Mesenchymal stem cell (in vitro differentiated cells and primary cell): ENCODE measurements around the gene ABCA1.

Experiments
- DNase-seq: peaks from one replicate; pipeline ENCODE4 v3.0.0-alpha.2; 2013
- H2AFZ ChIP-seq: one replicate; pipeline ENCODE4 v1.6.1; 2013; ENCODE audit warnings: low read depth, mild to moderate bottlenecking, control low read depth, inconsistent platforms, low read length, moderate library complexity
- H2AK5ac ChIP-seq: 2 replicates; pipeline ENCODE4 v1.6.1; 2013; ENCODE audit warnings: low read length, moderate library complexity, mild to moderate bottlenecking, inconsistent platforms; ENCODE audit not compliant: severe bottlenecking
- H2BK120ac ChIP-seq: one replicate; pipeline ENCODE4 v1.6.1; 2013; ENCODE audit warnings: low read depth, mild to moderate bottlenecking, inconsistent platforms, low read length, moderate library complexity
- H2BK12ac ChIP-seq, 2 experiments: one replicate each; pipeline ENCODE4 v1.6.1; 2013; ENCODE audit warnings: inconsistent platforms in 2 of 2, low read length in 2 of 2, mild to moderate bottlenecking in 2 of 2, moderate library complexity in 2 of 2, control low read depth in 1 of 2
- H2BK15ac ChIP-seq: one replicate; pipeline ENCODE4 v1.6.1; 2013; ENCODE audit warnings: mild to moderate bottlenecking, low read depth, inconsistent platforms; ENCODE audit not compliant: poor library complexity, severe bottlenecking
- H2BK5ac ChIP-seq: 2 replicates; pipeline ENCODE4 v1.6.1; 2013; ENCODE audit warnings: low read depth, mild to moderate bottlenecking, low read length, control low read depth, inconsistent platforms; ENCODE audit not compliant: poor library complexity, severe bottlenecking
- H3K14ac ChIP-seq, 2 experiments: one replicate each; pipeline ENCODE4 v1.6.1; 2013; ENCODE audit warnings: inconsistent platforms in 2 of 2, low read length in 2 of 2, control low read depth in 1 of 2, mild to moderate bottlenecking in 1 of 2, moderate library complexity in 1 of 2
- H3K18ac ChIP-seq, 2 experiments: one replicate each; pipeline ENCODE4 v1.6.1; 2013; ENCODE audit warnings: inconsistent platforms in 2 of 2, low read length in 2 of 2, control low read depth in 1 of 2, low read depth in 1 of 2, mild to moderate bottlenecking in 1 of 2
- H3K23ac ChIP-seq, 2 experiments: one replicate each; pipeline ENCODE4 v1.6.1; 2013; ENCODE audit warnings: inconsistent platforms in 2 of 2, low read length in 2 of 2, mild to moderate bottlenecking in 2 of 2, moderate library complexity in 2 of 2, control low read depth in 1 of 2
- H3K27ac ChIP-seq: 2 replicates; pipeline ENCODE4 v1.5.1; 2013; ENCODE audit warnings: mild to moderate bottlenecking, moderate library complexity, low read length, control low read depth, inconsistent platforms; ENCODE audit not compliant: poor library complexity, severe bottlenecking
- H3K27me3 ChIP-seq, 2 experiments: 2 replicates each; pipeline versions ENCODE4 v1.6.1 to v1.7.0; 2013; ENCODE audit warnings: low read length in 2 of 2, mild to moderate bottlenecking in 2 of 2, moderate library complexity in 2 of 2, control low read depth in 1 of 2, inconsistent platforms in 1 of 2; ENCODE audit not compliant: control insufficient read depth in 1 of 2, insufficient read depth in 1 of 2
- H3K36me3 ChIP-seq, 2 experiments: 2 replicates each; pipeline versions ENCODE4 v1.6.1 to v1.7.0; 2013; ENCODE audit warnings: low read length in 2 of 2, control low read depth in 1 of 2, inconsistent platforms in 1 of 2, low read depth in 1 of 2, mild to moderate bottlenecking in 1 of 2; ENCODE audit not compliant: insufficient read depth in 2 of 2, control insufficient read depth in 1 of 2
- H3K4ac ChIP-seq, 2 experiments: one replicate each; pipeline ENCODE4 v1.6.1; 2013; ENCODE audit warnings: inconsistent platforms in 2 of 2, low read length in 2 of 2, mild to moderate bottlenecking in 2 of 2, moderate library complexity in 2 of 2, control low read depth in 1 of 2, low read depth in 1 of 2
- H3K4me1 ChIP-seq: 2 replicates; pipeline ENCODE4 v1.6.1; 2013; ENCODE audit warnings: low read depth, low read length, control low read depth; ENCODE audit not compliant: control insufficient read depth, insufficient read depth
- H3K4me2 ChIP-seq: 2 replicates; pipeline ENCODE4 v1.6.1; 2013; ENCODE audit warnings: low read length, mild to moderate bottlenecking, inconsistent platforms; ENCODE audit not compliant: poor library complexity, severe bottlenecking
- H3K4me3 ChIP-seq, 2 experiments: 2 replicates each; pipeline versions ENCODE4 v1.5.1 to v1.7.0; 2013; ENCODE audit warnings: low read length in 2 of 2, mild to moderate bottlenecking in 2 of 2, control low read depth in 1 of 2, low read depth in 1 of 2; ENCODE audit not compliant: insufficient read depth in 1 of 2
- H3K79me1 ChIP-seq: replicated peaks from 2 replicates; pipeline ENCODE4 v1.6.1; 2013; ENCODE audit warnings: mild to moderate bottlenecking, control low read depth, low read length, inconsistent platforms; ENCODE audit not compliant: poor library complexity, severe bottlenecking
- H3K9ac ChIP-seq: 2 replicates; pipeline ENCODE4 v1.7.0; 2013; ENCODE audit warnings: mild to moderate bottlenecking, low read length, moderate library complexity
- H3K9me3 ChIP-seq: 2 replicates; pipeline ENCODE4 v1.7.0; 2013; ENCODE audit warnings: mild to moderate bottlenecking, low read length; ENCODE audit not compliant: control insufficient read depth
- H4K8ac ChIP-seq: one replicate; pipeline ENCODE4 v1.6.1; 2013; ENCODE audit warnings: inconsistent platforms, mild to moderate bottlenecking, low read length, moderate library complexity
- H4K91ac ChIP-seq: one replicate; pipeline ENCODE4 v1.6.1; 2013; ENCODE audit warnings: mild to moderate bottlenecking, low read length, inconsistent platforms
- WGBS: methylation state at CpG from one replicate; pipeline ENCODE4 v1.1.7; 2013; ENCODE audit warnings: mixed read lengths; 5-methylcytosine and 5-hydroxymethylcytosine counted together

The ABCA1 gene

DNA sequence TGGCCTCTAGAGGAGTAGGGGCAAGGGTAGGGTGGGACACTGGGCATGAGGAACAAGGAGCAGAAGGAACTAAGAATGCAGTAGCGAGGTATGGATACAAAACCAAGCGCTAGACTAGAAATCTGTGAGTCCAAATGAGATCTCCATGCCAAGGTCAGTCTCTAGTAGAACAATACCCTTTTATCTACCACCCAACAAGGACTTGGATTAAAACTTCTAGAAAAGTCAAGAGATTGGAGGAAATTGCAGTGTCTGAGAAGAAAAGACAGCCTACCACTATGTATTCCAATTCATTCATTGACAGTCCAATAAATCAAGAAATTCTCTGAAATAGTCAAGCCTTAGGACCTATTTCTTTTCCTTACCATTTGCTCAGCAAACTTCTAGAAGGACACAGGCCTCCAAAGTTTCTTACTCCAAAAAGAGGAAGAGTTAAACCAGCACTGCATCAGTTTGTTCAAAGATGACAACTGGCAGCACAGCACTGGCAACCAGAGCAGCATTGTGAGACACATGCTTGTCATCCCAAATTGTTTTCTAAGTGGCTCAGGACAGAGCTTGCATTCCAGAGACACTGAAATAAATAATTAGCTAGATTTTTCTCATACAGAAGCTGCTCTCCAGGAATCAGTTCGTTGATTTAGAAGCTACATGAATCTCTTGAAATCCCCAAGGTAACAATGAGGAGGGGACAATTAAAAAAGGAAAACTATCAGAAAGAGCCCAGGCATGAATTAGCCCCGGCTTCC, 22.6 kb downstream of the ABCA1 start:
- DNase-seq = no peak
- H3K18ac ChIP-seq = no peak overlapping the region
- no peak overlapping the region for H3K14ac ChIP-seq
- H3K36me3 ChIP-seq = peaks cover 0 to 17% of the 10 kb centered on the region in 2 experiments
- H4K91ac ChIP-seq = no peak overlapping the region
- no peak overlapping the region for H2BK5ac ChIP-seq
- no peak overlapping the region for H3K4me3 ChIP-seq
- H2AK5ac ChIP-seq = no peak overlapping the region
- no peak overlapping the region for H4K8ac ChIP-seq
- no peak overlapping the region for H3K4me2 ChIP-seq
- H2BK15ac ChIP-seq = no peak overlapping the region
- H3K23ac ChIP-seq = no peak overlapping the region
- no peaks in the 10 kb centered on the region for H3K9me3 ChIP-seq
- no peak overlapping the region for H3K27ac ChIP-seq
- H3K4me1 ChIP-seq = peaks cover 18% of the 10 kb centered on the region
- no peak overlapping the region for H2AFZ ChIP-seq
- 56% methylated on average over 1 of the region's 4 CpGs for WGBS
- no peak overlapping the region for H2BK12ac ChIP-seq
- no peak overlapping the region for H2BK120ac ChIP-seq
- H3K9ac ChIP-seq = no peak overlapping the region
- no peaks in the 10 kb centered on the region for H3K27me3 ChIP-seq
- no peak overlapping the region for H3K4ac ChIP-seq
- H3K79me1 ChIP-seq = peaks cover 14% of the 10 kb centered on the region

DNA sequence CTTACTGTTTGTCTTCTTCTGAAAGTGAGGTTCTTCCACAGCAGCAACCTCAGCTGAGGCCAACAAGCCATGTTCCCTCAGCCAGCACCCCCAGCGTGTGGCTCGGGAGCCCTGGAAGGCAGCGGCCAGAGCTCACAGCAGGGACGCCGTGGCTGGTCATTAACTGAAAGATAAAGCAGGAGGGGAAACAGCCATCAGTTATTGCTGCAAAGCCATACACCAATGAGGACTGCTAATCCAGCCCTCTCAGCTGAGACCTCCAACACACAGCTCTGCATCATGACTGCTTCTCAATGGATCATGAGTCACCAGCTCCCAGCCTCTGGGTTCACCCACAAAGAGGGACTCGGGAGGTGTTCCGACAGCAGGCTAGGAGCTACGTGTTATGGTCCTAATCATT, 24.3 kb downstream of the ABCA1 start:
- no peak overlapping the region for H3K18ac ChIP-seq
- no peak overlapping the region for H3K4ac ChIP-seq
- H3K23ac ChIP-seq = no peak overlapping the region
- WGBS = 50% methylated on average over 8 of the region's 8 CpGs
- no peak overlapping the region for H2AK5ac ChIP-seq
- no peaks in the 10 kb centered on the region for H3K9me3 ChIP-seq
- no peak overlapping the region for H2BK120ac ChIP-seq
- peaks cover 15% of the 10 kb centered on the region for H3K4me1 ChIP-seq
- H2BK5ac ChIP-seq = no peak overlapping the region
- H3K27me3 ChIP-seq = no peaks in the 10 kb centered on the region
- H2AFZ ChIP-seq = no peak overlapping the region
- H4K8ac ChIP-seq = no peak overlapping the region
- DNase-seq = peak; percentile 85
- peaks cover 11% of the 10 kb centered on the region for H3K79me1 ChIP-seq
- peak overlapping the region in 1 of 2 experiments; percentile 4 for H3K14ac ChIP-seq
- peaks cover 5 to 27% of the 10 kb centered on the region in 2 experiments for H3K36me3 ChIP-seq
- peak overlapping the region; percentile 21 for H4K91ac ChIP-seq
- no peak overlapping the region for H3K4me2 ChIP-seq
- H2BK15ac ChIP-seq = no peak overlapping the region
- no peak overlapping the region for H3K9ac ChIP-seq
- no peak overlapping the region for H2BK12ac ChIP-seq
- peak overlapping the region in 1 of 2 experiments; percentile 36 for H3K4me3 ChIP-seq
- H3K27ac ChIP-seq = no peak overlapping the region

DNA sequence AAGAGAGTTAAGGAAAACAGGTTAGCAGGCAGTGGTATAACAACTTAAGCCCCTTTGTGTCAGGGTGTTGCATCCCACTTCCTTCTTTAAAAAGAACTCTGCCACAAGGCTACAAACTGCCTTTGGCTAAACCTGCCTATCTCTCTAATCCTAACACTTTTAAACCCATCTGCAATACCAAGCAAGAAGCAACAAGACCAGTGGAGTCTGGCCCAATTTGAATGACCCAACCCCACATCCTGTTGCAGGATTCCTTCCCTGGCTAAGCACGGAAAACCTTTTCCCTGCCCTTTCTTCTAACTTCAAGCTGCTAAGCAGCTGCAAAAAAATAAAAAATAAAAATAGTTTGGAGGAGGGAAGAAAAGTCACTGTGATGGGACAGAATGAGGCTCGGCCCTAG, 27.1 kb downstream of the ABCA1 start:
- Histone ChIP-seq H4K8ac (no peak overlapping the region), H3K27me3 (no peaks in the 10 kb centered on the region), H3K9ac (no peak overlapping the region), H3K18ac (no peak overlapping the region), H3K4ac (no peak overlapping the region), H2AFZ (no peak overlapping the region), H3K9me3 (no peaks in the 10 kb centered on the region), H3K4me1 (peaks cover 9% of the 10 kb centered on the region), H2BK5ac (no peak overlapping the region), H2AK5ac (no peak overlapping the region), H2BK12ac (no peak overlapping the region), H3K4me2 (no peak overlapping the region), H3K36me3 (peaks cover 5 to 32% of the 10 kb centered on the region in 2 experiments), H3K79me1 (peaks cover 3% of the 10 kb centered on the region), H3K14ac (no peak overlapping the region), H2BK120ac (no peak overlapping the region), H3K23ac (no peak overlapping the region), H3K4me3 (no peak overlapping the region), H2BK15ac (no peak overlapping the region), H4K91ac (no peak overlapping the region), H3K27ac (no peak overlapping the region)
- WGBS = 100% methylated on average over 1 of the region's 2 CpGs
- DNase-seq = no peak

DNA sequence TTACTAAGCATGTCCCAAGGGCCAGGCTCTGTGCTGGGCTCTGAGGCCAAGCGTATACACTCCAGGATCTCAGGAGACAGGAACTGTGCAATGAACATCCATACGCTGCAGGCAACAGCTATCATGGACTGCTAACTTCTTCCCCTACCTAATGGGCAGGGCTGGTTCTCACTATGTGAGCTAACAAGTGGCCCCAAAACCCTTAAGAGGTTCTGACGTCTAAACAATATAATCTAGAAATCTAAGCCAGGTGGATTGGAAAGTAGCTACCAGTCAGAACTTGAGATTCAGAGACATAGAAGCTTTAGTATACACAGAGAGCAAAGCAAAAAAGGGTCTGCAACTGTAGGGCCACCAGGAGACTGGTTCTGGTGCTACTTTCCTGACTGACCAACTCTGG, 27.6 kb downstream of the ABCA1 start:
- Histone ChIP-seq H2BK5ac (no peak overlapping the region), H3K9ac (no peak overlapping the region), H2AK5ac (no peak overlapping the region), H3K4me2 (no peak overlapping the region), H3K4me1 (peaks cover 9% of the 10 kb centered on the region), H3K27ac (no peak overlapping the region), H2BK15ac (no peak overlapping the region), H4K91ac (no peak overlapping the region), H3K9me3 (no peaks in the 10 kb centered on the region), H3K4me3 (no peak overlapping the region), H3K4ac (no peak overlapping the region), H3K23ac (no peak overlapping the region), H2BK12ac (no peak overlapping the region), H2BK120ac (no peak overlapping the region), H3K36me3 (peaks cover 5 to 32% of the 10 kb centered on the region in 2 experiments), H3K18ac (no peak overlapping the region), H3K79me1 (peaks cover 3% of the 10 kb centered on the region), H3K14ac (no peak overlapping the region), H3K27me3 (no peaks in the 10 kb centered on the region), H2AFZ (no peak overlapping the region), H4K8ac (no peak overlapping the region)
- DNase-seq = no peak
- WGBS = 81% methylated on average over 3 of the region's 3 CpGs
